Measurements from ENCODE around the gene TDRKH. TPM values are rescaled to one million over a fixed set of nuclear protein-coding genes. Genes with fewer than 3 reads are reported as not detected.

The TDRKH gene
- total RNA-seq, 4 donors from 2014 or later: 1.2 to 5.0 (median 3.6) TPM

DNA sequence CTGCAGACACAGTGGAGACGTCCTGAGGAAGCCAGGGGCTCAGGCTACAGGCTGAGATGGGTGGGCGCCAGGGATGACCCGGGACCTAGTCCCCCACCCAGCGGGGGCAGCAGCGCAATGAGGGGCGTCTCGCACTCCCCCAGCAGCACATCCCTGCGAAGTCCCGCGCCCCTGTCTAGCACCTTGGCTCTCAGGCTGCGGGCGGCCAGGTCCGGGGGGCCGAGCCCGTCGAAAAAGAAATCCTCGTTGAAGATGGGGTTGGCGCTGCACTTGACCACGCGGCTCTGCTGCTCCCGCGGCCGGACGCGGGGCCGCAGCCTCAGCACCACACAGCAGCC lies 47.6 kb upstream of the TDRKH start:
- H3K9me3 ChIP-seq: no peaks in the 10 kb centered on the region
- DNase-seq: no peak
- peaks cover 0 to 62% (median 12%) of the 10 kb centered on the region in 4 donors for H3K4me1 ChIP-seq
- H3K4me3 ChIP-seq: peak overlapping the region; percentile 42 to 67 (median 52)
- H3K27me3 ChIP-seq: no peaks in the 10 kb centered on the region
- H3K27ac ChIP-seq: peak overlapping the region in 2 of 4 donors; percentile 66 to 78
- no peaks in the 10 kb centered on the region for H3K36me3 ChIP-seq
- TF ChIP-seq POLR2A (IDR thresholded peaks at IDR 0.05): no peak
- TF ChIP-seq, protein P1, sequence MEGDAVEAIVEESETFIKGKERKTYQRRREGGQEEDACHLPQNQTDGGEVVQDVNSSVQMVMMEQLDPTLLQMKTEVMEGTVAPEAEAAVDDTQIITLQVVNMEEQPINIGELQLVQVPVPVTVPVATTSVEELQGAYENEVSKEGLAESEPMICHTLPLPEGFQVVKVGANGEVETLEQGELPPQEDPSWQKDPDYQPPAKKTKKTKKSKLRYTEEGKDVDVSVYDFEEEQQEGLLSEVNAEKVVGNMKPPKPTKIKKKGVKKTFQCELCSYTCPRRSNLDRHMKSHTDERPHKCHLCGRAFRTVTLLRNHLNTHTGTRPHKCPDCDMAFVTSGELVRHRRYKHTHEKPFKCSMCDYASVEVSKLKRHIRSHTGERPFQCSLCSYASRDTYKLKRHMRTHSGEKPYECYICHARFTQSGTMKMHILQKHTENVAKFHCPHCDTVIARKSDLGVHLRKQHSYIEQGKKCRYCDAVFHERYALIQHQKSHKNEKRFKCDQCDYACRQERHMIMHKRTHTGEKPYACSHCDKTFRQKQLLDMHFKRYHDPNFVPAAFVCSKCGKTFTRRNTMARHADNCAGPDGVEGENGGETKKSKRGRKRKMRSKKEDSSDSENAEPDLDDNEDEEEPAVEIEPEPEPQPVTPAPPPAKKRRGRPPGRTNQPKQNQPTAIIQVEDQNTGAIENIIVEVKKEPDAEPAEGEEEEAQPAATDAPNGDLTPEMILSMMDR (IDR thresholded peaks at IDR 0.05): no peak

DNA sequence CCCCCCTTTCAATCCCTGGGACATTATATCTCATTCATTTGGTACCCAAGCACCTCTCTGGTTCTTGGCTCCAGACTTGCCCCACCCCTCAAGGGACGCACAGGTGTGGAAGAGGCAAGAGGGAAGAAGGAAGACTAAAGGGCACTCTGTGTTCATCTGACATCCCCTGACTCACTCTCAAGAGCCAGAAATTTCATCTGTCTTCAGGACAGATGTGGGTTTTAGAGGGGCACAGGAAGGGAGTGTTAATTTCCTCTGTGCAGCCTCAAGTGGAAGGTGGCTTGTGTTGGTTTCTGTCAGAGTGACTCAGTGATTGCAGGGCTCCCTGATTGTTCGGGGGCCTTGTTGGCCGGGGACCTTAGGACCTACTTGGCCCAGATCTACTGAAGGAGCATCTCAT lies 46.9 kb upstream of the TDRKH start:
- peak overlapping the region in 3 of 4 donors; percentile 45 to 78 (median 66) for H3K27ac ChIP-seq
- H3K9me3 ChIP-seq: no peaks in the 10 kb centered on the region
- H3K36me3 ChIP-seq: no peaks in the 10 kb centered on the region
- H3K4me3 ChIP-seq: no peak overlapping the region
- H3K4me1 ChIP-seq: peaks cover 0 to 66% (median 12%) of the 10 kb centered on the region in 4 donors
- DNase-seq: no peak
- no peaks in the 10 kb centered on the region for H3K27me3 ChIP-seq
- TF ChIP-seq, protein P1 (IDR thresholded peaks at IDR 0.05): no peak
- no peak for TF ChIP-seq POLR2A (IDR thresholded peaks at IDR 0.05)

DNA sequence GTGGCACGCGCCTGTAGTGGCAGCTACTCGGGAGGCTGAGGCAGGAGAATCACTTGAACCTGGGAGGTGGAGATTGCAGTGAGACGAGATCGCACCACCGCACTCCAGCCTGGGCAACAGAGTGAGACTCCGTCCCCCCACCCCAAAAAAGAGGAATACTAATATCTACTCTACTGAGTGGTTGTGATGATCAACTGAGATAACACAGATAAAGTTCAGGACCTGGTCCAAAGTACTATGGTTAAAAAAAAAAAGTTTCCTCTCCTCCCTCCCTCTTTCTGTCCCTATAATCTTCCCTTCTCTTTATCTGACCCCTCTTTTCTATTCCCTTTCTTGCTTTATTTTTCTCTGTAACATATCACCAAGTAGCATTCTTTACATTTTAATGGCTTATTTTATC lies 45.3 kb upstream of the TDRKH start:
- Histone ChIP-seq H3K9me3 (no peaks in the 10 kb centered on the region), H3K36me3 (no peaks in the 10 kb centered on the region), H3K27ac (no peak overlapping the region), H3K27me3 (no peaks in the 10 kb centered on the region), H3K4me3 (no peak overlapping the region), H3K4me1 (peaks cover 0 to 69% (median 12%) of the 10 kb centered on the region in 4 donors)
- TF ChIP-seq, protein P1 (IDR thresholded peaks at IDR 0.05): no peak
- TF ChIP-seq POLR2A (IDR thresholded peaks at IDR 0.05): no peak
- DNase-seq: no peak

DNA sequence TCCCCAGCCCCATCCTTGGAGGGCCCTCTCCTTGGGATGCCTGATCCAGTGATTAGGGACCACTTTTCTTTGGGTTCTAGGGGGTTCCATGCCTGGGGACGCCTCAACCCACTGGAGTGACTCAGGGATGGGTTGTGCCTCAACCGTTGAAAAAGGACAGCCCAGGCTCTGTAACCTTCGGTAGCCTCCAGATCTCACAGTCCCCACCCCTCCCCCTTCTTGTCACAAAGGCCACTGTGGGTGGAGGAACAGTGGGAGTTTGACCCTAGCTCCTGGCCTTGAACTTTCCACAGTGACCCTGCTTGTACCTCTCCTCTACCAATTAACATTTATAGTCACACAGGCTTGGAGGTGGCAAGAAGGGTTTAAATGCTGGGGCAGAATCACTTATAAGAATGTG lies 43.9 kb upstream of the TDRKH start:
- Histone ChIP-seq H3K27me3 (no peaks in the 10 kb centered on the region), H3K4me3 (no peak overlapping the region), H3K27ac (peak overlapping the region in 1 of 4 donors; percentile 6), H3K9me3 (no peaks in the 10 kb centered on the region), H3K36me3 (no peaks in the 10 kb centered on the region), H3K4me1 (peaks cover 0 to 69% (median 12%) of the 10 kb centered on the region in 4 donors)
- TF ChIP-seq, protein P1 (IDR thresholded peaks at IDR 0.05): no peak
- TF ChIP-seq POLR2A (IDR thresholded peaks at IDR 0.05): no peak
- no peak for DNase-seq

DNA sequence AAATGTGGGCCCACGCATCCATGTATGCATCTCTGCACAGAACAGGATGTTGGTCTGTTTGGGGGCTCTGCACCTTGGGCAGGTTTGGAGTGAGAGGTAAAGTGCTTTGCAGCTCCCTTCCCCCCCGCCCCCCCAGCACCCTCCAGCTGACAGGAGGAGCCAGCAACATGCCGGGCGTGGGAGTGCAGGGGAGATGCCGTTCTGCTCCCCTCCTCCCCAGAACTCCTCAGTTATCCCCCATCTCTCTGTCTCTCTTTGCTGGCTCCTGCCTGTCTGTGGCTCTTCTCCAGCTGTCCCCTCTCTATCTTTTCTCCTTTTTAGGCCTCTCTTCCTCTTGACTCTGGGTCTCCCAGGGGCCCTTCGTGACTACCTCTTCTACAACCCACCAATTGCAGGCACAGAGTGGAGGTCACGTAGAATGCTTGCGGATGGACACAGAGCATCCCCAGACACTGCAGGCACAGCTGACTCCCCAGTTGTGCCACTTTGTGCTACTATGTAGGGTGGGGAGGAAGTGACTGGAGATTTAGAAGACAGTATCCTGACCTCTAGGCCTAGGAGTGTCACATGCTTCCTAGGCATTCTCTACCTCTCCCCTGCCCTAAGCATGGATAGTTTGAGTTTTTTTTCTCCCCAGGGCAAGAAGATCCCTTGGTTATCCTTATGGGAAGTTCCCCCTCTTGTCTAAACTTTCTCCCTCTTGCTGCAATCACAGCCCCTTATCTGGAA lies 43.0 kb upstream of the TDRKH start:
- Histone ChIP-seq H3K36me3 (no peaks in the 10 kb centered on the region), H3K27me3 (no peaks in the 10 kb centered on the region), H3K4me3 (peak overlapping the region in 2 of 4 donors; percentile 27 to 36), H3K4me1 (peaks cover 0 to 60% (median 7%) of the 10 kb centered on the region in 4 donors), H3K27ac (peak overlapping the region in 1 of 4 donors; percentile 95), H3K9me3 (no peaks in the 10 kb centered on the region)
- no peak for DNase-seq
- no peak for TF ChIP-seq POLR2A (IDR thresholded peaks at IDR 0.05)
- TF ChIP-seq, protein P1 (IDR thresholded peaks at IDR 0.05): no peak
